IMR-90 (cell line): ENCODE data around the gene SEMA5A. TPM values are rescaled to one million over a fixed set of nuclear protein-coding genes. Genes with fewer than 3 reads are reported as not detected.

Experiments
- ATAC-seq: fragments of 200-7000 bp; cut with Tn5 transposase; 2 replicates; pipeline ENCODE4 v1.9.1; 2020; ENCODE audit warnings: low read depth, mild to moderate bottlenecking, moderate library complexity
- BruUV-seq: library from RNA; stranded (reverse); fragments of 400-500 nt; replicated peaks from 2 replicates; lab custom pipeline; 2021; lab: Mats Ljungman, UMichigan
- CTCF ChIA-PET: fragments of 300-600 bp; formaldehyde crosslinking; extraction: SDS; loops from one replicate; lab custom pipeline; 2021; ENCODE audit warnings: antibody characterized with exemption; lab: Yijun Ruan, JAX
- POLR2A ChIA-PET: fragments of 300-600 bp; sonication (Branson Sonifier 250); formaldehyde crosslinking; loops from one replicate; lab custom pipeline; 2022; ENCODE audit warnings: antibody characterized with exemption; ENCODE audit not compliant: unreplicated experiment; lab: Charles Lee
- DNase-seq: peaks from one replicate; pipeline ENCODE4 v3.0.0; 2013
- H2AFZ ChIP-seq: replicated peaks from 2 replicates; pipeline ENCODE3; 2013; ENCODE audit warnings: low read length, mild to moderate bottlenecking; ENCODE audit not compliant: poor library complexity
- H2AK5ac ChIP-seq: 2 replicates; pipeline ENCODE4 v1.6.1; 2013; ENCODE audit warnings: low read depth, low read length, inconsistent platforms
- H2AK9ac ChIP-seq: replicated peaks from 2 replicates; pipeline ENCODE3; 2013; ENCODE audit warnings: mild to moderate bottlenecking, low read depth, low read length, moderate library complexity; ENCODE audit not compliant: poor library complexity
- H2BK120ac ChIP-seq: 2 replicates; pipeline ENCODE4 v1.6.1; 2013; ENCODE audit warnings: low read depth, low read length, inconsistent platforms
- H2BK15ac ChIP-seq: 3 replicates; pipeline ENCODE4 v1.6.1; 2013; ENCODE audit warnings: low read depth, low read length, inconsistent platforms
- H2BK20ac ChIP-seq: 2 replicates; pipeline ENCODE4 v1.6.1; 2013; ENCODE audit warnings: low read depth, mild to moderate bottlenecking, inconsistent platforms, low read length, moderate library complexity
- H2BK5ac ChIP-seq: 2 replicates; pipeline ENCODE4 v1.6.1; 2013; ENCODE audit warnings: mild to moderate bottlenecking, low read depth, low read length, inconsistent platforms; ENCODE audit not compliant: poor library complexity, severe bottlenecking
- H3K14ac ChIP-seq: replicated peaks from 2 replicates; pipeline ENCODE4 v1.6.1; 2013; ENCODE audit warnings: low read depth, low read length, inconsistent platforms
- H3K18ac ChIP-seq: 2 replicates; pipeline ENCODE4 v1.6.1; 2013; ENCODE audit warnings: low read depth, low read length, control low read depth
- H3K23ac ChIP-seq: 2 replicates; pipeline ENCODE4 v1.6.1; 2013; ENCODE audit warnings: low read depth, low read length, inconsistent platforms
- H3K27ac ChIP-seq: 2 replicates; pipeline ENCODE4 v1.5.1; 2013; ENCODE audit warnings: mild to moderate bottlenecking, control low read depth, low read length; ENCODE audit not compliant: insufficient read depth
- H3K27me3 ChIP-seq: 2 replicates; pipeline ENCODE4 v1.6.1; 2013; ENCODE audit warnings: low read length; ENCODE audit not compliant: control insufficient read depth, insufficient read depth
- H3K36me3 ChIP-seq: 2 replicates; pipeline ENCODE4 v1.6.1; 2013; ENCODE audit warnings: low read length, mixed read lengths; ENCODE audit not compliant: control insufficient read depth, insufficient read depth
- H3K4ac ChIP-seq: 2 replicates; pipeline ENCODE4 v1.6.1; 2013; ENCODE audit warnings: low read depth, low read length, inconsistent platforms
- H3K4me1 ChIP-seq: 2 replicates; pipeline ENCODE4 v1.6.1; 2013; ENCODE audit warnings: low read length, mixed read lengths; ENCODE audit not compliant: control insufficient read depth, insufficient read depth
- H3K4me2 ChIP-seq: 2 replicates; pipeline ENCODE4 v1.6.1; 2013; ENCODE audit warnings: low read depth, mild to moderate bottlenecking, control low read depth, low read length, moderate library complexity
- H3K4me3 ChIP-seq: 2 replicates; pipeline ENCODE4 v1.5.1; 2013; ENCODE audit warnings: low read depth, mild to moderate bottlenecking, control low read depth, low read length, moderate library complexity; ENCODE audit not compliant: insufficient read depth
- H3K56ac ChIP-seq: 2 replicates; pipeline ENCODE4 v1.6.1; 2013; ENCODE audit warnings: low read length, inconsistent platforms; ENCODE audit not compliant: insufficient read depth; ENCODE audit errors: extremely low read depth
- H3K79me1 ChIP-seq, 2 experiments: 2 replicates each; pipeline ENCODE4 v1.6.1; 2013; ENCODE audit warnings: low read length in 2 of 2, inconsistent platforms in 1 of 2, low read depth in 1 of 2
- H3K9ac ChIP-seq: 2 replicates; pipeline ENCODE4 v1.6.1; 2013; ENCODE audit warnings: low read depth, low read length, control low read depth
- H3K9me1 ChIP-seq: 2 replicates; pipeline ENCODE4 v1.6.1; 2013; ENCODE audit warnings: low read length, inconsistent platforms; ENCODE audit not compliant: insufficient read depth
- H3K9me3 ChIP-seq: 2 replicates; pipeline ENCODE4 v1.6.1; 2013; ENCODE audit warnings: low read length; ENCODE audit not compliant: control insufficient read depth, insufficient read depth
- H4K20me1 ChIP-seq: 2 replicates; pipeline ENCODE4 v1.6.1; 2013; ENCODE audit warnings: low read length, inconsistent platforms; ENCODE audit not compliant: insufficient read depth
- H4K5ac ChIP-seq: 2 replicates; pipeline ENCODE4 v1.6.1; 2013; ENCODE audit warnings: mild to moderate bottlenecking, low read depth, low read length, control low read depth
- H4K8ac ChIP-seq, 2 experiments: 2 replicates each; pipeline ENCODE4 v1.6.1; 2013; ENCODE audit warnings: low read depth in 2 of 2, low read length in 2 of 2, control low read depth in 1 of 2, inconsistent platforms in 1 of 2
- H4K91ac ChIP-seq: 2 replicates; pipeline ENCODE4 v1.6.1; 2013; ENCODE audit warnings: low read depth, low read length, inconsistent platforms; ENCODE audit not compliant: insufficient read depth
- CEBPB ChIP-seq: IDR thresholded peaks from 2 replicates; pipeline ENCODE4 v1.6.1; 2012; ENCODE audit warnings: low read depth, low read length, improper control_type of control experiment
- NFE2L2 ChIP-seq: fragments of 150-350 bp; IDR thresholded peaks from 2 replicates; pipeline ENCODE4 v1.6.1; 2016; ENCODE audit warnings: low read depth, mild to moderate bottlenecking, low read length
- POLR2A ChIP-seq: IDR thresholded peaks from 2 replicates; pipeline ENCODE4 v1.6.1; 2012; ENCODE audit warnings: mild to moderate bottlenecking, low read depth, low read length
- RCOR1 ChIP-seq: IDR thresholded peaks from 2 replicates; pipeline ENCODE4 v1.6.1; 2012; ENCODE audit warnings: mild to moderate bottlenecking, low read length, improper control_type of control experiment; ENCODE audit not compliant: insufficient replicate concordance
- WGBS, 2 experiments: methylation state at CpG; one replicate each; pipeline versions ENCODE4 v1.1.5 to v1.1.7; 2013; ENCODE audit warnings: missing lambda C conversion rate in 2 of 2; ENCODE audit not compliant: insufficient read length in 1 of 2; ENCODE audit errors: extremely low coverage in 2 of 2; 5-methylcytosine and 5-hydroxymethylcytosine counted together
- dilution Hi-C: fragments of 300-500 bp; cut with HindIII; formaldehyde crosslinking; loops from one replicate; pipeline ENCODE4 v1.14.3; 2018; ENCODE audit warnings: low sequenced_read_pairs; ENCODE audit not compliant: unreplicated experiment
- in situ Hi-C: fragments of 300-500 bp; cut with MboI; formaldehyde crosslinking; loops from 3 replicates; pipeline ENCODE4 v1.14.3; 2019; ENCODE audit warnings: low sequenced_read_pairs, inconsistent platforms, mixed read lengths
- intact Hi-C: fragments of 100-400 bp; cut with micrococcal nuclease; formaldehyde crosslinking; loops from 2 replicates; pipeline ENCODE4 v1.10.0; 2022
- polyA plus RNA-seq, 3 experiments: library from polyadenylated mRNA; depleted of rRNA; stranded (reverse); fragments of >200 nt; gene quantifications; 2 replicates each; pipeline ENCODE4 v1.2.3, GENCODE V29; 2012; ENCODE audit warnings: low replicate concordance in 1 of 3
- total RNA-seq: library from RNA; depleted of rRNA; stranded (reverse); fragments of >200 nt; gene quantifications from 2 replicates; pipeline ENCODE4 v1.2.3, GENCODE V29; 2012
- TF ChIP-seq, protein P1 (sequence below): conservative IDR thresholded peaks from 2 replicates; pipeline ENCODE4 v1.5.1; 2012; ENCODE audit warnings: mild to moderate bottlenecking, low read depth, low read length, improper control_type of control experiment

SEMA5A gene
- total and polyA plus RNA-seq, 2 of the 4 experiments (the other 2 are of a cell fraction), result 8.2 to 9.9 TPM

DNA sequence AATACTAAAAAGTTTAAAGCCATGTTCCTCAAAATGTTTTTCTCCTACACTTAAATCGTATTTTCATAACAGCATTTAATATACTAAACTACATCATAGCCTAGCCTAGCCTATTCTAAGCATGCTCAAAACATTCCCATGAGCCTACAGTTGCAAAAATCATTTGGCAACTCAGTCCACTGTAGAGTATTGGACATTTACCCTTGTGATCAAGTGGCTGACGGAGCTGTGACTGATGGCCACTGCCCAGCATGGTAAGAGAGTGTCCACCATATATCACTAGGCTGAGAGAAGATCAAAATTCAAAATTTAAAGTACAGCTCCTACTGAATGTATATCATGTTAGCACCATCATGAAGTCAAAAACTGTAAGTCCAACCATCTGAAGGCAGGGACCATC, 30.9 kb downstream of the SEMA5A start:
- no peak overlapping the region for H2AFZ ChIP-seq
- H4K5ac ChIP-seq, result no peak overlapping the region
- H3K36me3 ChIP-seq, result no peaks in the 10 kb centered on the region
- H2BK15ac ChIP-seq, result no peak overlapping the region
- dilution Hi-C loops (no loop called here), intact Hi-C loops (no loop called here), in situ Hi-C loops (no loop called here)
- ChIA-PET CTCF (no interaction called here), POLR2A (no interaction called here)
- H3K4me2 ChIP-seq, result no peak overlapping the region
- H3K27me3 ChIP-seq, result no peaks in the 10 kb centered on the region
- BruUV-seq, result no TSS peak
- no peak overlapping the region for H4K91ac ChIP-seq
- ATAC-seq (no peak), DNase-seq (no peak)
- no peak overlapping the region for H2BK20ac ChIP-seq
- no peak overlapping the region for H3K9ac ChIP-seq
- H3K23ac ChIP-seq, result no peak overlapping the region
- TF ChIP-seq, protein P1, sequence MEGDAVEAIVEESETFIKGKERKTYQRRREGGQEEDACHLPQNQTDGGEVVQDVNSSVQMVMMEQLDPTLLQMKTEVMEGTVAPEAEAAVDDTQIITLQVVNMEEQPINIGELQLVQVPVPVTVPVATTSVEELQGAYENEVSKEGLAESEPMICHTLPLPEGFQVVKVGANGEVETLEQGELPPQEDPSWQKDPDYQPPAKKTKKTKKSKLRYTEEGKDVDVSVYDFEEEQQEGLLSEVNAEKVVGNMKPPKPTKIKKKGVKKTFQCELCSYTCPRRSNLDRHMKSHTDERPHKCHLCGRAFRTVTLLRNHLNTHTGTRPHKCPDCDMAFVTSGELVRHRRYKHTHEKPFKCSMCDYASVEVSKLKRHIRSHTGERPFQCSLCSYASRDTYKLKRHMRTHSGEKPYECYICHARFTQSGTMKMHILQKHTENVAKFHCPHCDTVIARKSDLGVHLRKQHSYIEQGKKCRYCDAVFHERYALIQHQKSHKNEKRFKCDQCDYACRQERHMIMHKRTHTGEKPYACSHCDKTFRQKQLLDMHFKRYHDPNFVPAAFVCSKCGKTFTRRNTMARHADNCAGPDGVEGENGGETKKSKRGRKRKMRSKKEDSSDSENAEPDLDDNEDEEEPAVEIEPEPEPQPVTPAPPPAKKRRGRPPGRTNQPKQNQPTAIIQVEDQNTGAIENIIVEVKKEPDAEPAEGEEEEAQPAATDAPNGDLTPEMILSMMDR, result no peak
- TF ChIP-seq NFE2L2 (no peak), RCOR1 (no peak), CEBPB (no peak), POLR2A (no peak)
- no peak overlapping the region for H3K27ac ChIP-seq
- H2BK5ac ChIP-seq, result no peak overlapping the region
- peaks cover 13% of the 10 kb centered on the region; the same call in 1 of the 2 replicates for H4K20me1 ChIP-seq
- peaks cover 18 to 65% of the 10 kb centered on the region in 2 experiments for H3K79me1 ChIP-seq
- no peak overlapping the region for H2AK9ac ChIP-seq
- no peak overlapping the region for H3K56ac ChIP-seq
- no peak overlapping the region for H3K14ac ChIP-seq
- peaks cover 4% of the 10 kb centered on the region for H3K9me1 ChIP-seq
- H3K4me1 ChIP-seq, result no peaks in the 10 kb centered on the region; the same call in 1 of the 2 replicates
- no peak overlapping the region for H3K4ac ChIP-seq
- no peaks in the 10 kb centered on the region for H3K9me3 ChIP-seq
- no peak overlapping the region for H3K4me3 ChIP-seq
- no peak overlapping the region for H2BK120ac ChIP-seq
- H4K8ac ChIP-seq, result no peak overlapping the region
- no peak overlapping the region for H2AK5ac ChIP-seq
- 100% methylated on average over 1 of the region's 2 CpGs; no CpG with 5 or more reads in 1 of the 2 experiments for WGBS, 2 experiments
- no peak overlapping the region for H3K18ac ChIP-seq
